ENCODE measurements around the gene RPS25. TPM values are rescaled to one million over a fixed set of nuclear protein-coding genes. Genes with fewer than 3 reads are reported as not detected.

The RPS25 gene
- total and polyA plus RNA-seq, 4 donors: 228 to 499 (median 385) TPM

DNA sequence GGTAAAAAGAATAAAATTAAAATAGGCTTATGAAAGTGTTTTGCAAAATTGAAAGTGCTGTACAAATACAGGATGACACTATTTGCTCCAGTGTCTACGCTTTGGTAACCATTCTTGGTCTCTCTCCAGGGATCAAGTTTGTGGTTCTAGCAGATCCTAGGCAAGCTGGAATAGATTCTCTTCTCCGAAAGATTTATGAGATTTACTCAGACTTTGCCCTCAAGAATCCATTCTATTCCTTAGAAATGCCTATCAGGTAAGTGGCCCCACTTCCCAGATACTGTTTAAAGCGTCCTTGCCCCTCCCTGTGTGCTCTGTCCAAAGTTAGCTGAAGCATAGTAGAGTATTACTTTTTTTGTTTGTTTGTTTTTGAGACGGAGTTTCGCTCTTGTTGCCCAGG is 3.5 kb upstream of the RPS25 start:
- peak overlapping the region; percentile 63 to 99 for H3K27ac ChIP-seq (ENCODE audit: low read depth in 1 of 2, low read length in 2 of 2)
- peaks cover 5 to 18% (median 15%) of the 10 kb centered on the region in 4 donors for H3K36me3 ChIP-seq (ENCODE audit: control insufficient read depth in 4 of 4, insufficient read depth in 3 of 4, low read depth in 1 of 4, low read length in 3 of 4)
- H3K9ac ChIP-seq (ENCODE audit: low read depth in 1 of 2, low read length in 2 of 2): peak overlapping the region; percentile 21 to 26
- H3K4me1 ChIP-seq (ENCODE audit: control insufficient read depth in 4 of 4, insufficient read depth in 4 of 4, low read length in 3 of 4): peaks cover 22 to 71% (median 62%) of the 10 kb centered on the region in 4 donors
- no peak overlapping the region for H3K4me3 ChIP-seq (ENCODE audit: low read depth in 1 of 3, low read length in 3 of 3)
- TF ChIP-seq, protein P1, sequence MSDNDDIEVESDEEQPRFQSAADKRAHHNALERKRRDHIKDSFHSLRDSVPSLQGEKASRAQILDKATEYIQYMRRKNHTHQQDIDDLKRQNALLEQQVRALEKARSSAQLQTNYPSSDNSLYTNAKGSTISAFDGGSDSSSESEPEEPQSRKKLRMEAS (IDR thresholded peaks at IDR 0.05): no peak
- TF ChIP-seq GABPA (IDR thresholded peaks at IDR 0.05 in 1 of 2, conservative IDR thresholded peaks at IDR 0.05 in 1 of 2): no peak
- no peak for TF ChIP-seq RXRA (IDR thresholded peaks at IDR 0.05)
- no peak for TF ChIP-seq HNF4G (IDR thresholded peaks at IDR 0.05)
- no peak for TF ChIP-seq FOXA1 (IDR thresholded peaks at IDR 0.05)
- TF ChIP-seq, protein P2, sequence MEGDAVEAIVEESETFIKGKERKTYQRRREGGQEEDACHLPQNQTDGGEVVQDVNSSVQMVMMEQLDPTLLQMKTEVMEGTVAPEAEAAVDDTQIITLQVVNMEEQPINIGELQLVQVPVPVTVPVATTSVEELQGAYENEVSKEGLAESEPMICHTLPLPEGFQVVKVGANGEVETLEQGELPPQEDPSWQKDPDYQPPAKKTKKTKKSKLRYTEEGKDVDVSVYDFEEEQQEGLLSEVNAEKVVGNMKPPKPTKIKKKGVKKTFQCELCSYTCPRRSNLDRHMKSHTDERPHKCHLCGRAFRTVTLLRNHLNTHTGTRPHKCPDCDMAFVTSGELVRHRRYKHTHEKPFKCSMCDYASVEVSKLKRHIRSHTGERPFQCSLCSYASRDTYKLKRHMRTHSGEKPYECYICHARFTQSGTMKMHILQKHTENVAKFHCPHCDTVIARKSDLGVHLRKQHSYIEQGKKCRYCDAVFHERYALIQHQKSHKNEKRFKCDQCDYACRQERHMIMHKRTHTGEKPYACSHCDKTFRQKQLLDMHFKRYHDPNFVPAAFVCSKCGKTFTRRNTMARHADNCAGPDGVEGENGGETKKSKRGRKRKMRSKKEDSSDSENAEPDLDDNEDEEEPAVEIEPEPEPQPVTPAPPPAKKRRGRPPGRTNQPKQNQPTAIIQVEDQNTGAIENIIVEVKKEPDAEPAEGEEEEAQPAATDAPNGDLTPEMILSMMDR (IDR thresholded peaks at IDR 0.05; ENCODE audit: low read depth, low read length, missing input control): no peak
- no peak for TF ChIP-seq JUND (IDR thresholded peaks at IDR 0.05)
- no peak for TF ChIP-seq YY1 (IDR thresholded peaks at IDR 0.05)
- TF ChIP-seq, protein P3, sequence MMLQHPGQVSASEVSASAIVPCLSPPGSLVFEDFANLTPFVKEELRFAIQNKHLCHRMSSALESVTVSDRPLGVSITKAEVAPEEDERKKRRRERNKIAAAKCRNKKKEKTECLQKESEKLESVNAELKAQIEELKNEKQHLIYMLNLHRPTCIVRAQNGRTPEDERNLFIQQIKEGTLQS (IDR thresholded peaks at IDR 0.05): no peak
- no peak for TF ChIP-seq SP1 (IDR thresholded peaks at IDR 0.05)
- TF ChIP-seq HNF4A (conservative IDR thresholded peaks at IDR 0.05): no peak
- TF ChIP-seq, protein P4, sequence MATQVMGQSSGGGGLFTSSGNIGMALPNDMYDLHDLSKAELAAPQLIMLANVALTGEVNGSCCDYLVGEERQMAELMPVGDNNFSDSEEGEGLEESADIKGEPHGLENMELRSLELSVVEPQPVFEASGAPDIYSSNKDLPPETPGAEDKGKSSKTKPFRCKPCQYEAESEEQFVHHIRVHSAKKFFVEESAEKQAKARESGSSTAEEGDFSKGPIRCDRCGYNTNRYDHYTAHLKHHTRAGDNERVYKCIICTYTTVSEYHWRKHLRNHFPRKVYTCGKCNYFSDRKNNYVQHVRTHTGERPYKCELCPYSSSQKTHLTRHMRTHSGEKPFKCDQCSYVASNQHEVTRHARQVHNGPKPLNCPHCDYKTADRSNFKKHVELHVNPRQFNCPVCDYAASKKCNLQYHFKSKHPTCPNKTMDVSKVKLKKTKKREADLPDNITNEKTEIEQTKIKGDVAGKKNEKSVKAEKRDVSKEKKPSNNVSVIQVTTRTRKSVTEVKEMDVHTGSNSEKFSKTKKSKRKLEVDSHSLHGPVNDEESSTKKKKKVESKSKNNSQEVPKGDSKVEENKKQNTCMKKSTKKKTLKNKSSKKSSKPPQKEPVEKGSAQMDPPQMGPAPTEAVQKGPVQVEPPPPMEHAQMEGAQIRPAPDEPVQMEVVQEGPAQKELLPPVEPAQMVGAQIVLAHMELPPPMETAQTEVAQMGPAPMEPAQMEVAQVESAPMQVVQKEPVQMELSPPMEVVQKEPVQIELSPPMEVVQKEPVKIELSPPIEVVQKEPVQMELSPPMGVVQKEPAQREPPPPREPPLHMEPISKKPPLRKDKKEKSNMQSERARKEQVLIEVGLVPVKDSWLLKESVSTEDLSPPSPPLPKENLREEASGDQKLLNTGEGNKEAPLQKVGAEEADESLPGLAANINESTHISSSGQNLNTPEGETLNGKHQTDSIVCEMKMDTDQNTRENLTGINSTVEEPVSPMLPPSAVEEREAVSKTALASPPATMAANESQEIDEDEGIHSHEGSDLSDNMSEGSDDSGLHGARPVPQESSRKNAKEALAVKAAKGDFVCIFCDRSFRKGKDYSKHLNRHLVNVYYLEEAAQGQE (IDR thresholded peaks at IDR 0.05): no peak
- TF ChIP-seq EGR1 (IDR thresholded peaks at IDR 0.05; ENCODE audit: low read depth in 2 of 2): no peak
- no peaks in the 10 kb centered on the region for H3K9me3 ChIP-seq (ENCODE audit: control insufficient read depth in 4 of 4, low read length in 3 of 4)
- no peak for DNase-seq (ENCODE audit: low spot score)
- no peaks in the 10 kb centered on the region for H3K27me3 ChIP-seq (ENCODE audit: control insufficient read depth in 4 of 4, insufficient read depth in 4 of 4, low read length in 3 of 4)
- 29% methylated on average over 5 of the region's 5 CpGs for WGBS

DNA sequence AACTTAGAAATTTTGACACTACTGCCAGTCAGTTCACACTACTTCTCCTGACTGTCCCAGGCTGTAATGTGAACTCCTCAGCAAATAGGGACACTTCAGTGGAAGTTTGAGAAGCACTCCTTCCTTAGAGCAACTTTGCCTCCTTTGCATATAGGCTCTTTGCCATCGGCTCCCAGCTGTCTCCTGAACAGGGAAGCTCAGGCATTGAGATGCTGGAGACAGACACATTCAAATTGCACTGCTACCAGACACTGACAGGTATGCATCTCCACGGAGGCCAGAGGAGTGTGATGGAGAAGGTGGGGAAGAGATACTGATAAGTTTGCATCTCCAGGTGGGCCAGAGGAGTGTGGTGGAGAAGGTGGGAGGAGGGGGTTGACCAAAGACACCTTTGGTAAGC is 1.9 kb upstream of the RPS25 start:
- Histone ChIP-seq H3K4me1 (ENCODE audit: control insufficient read depth in 4 of 4, insufficient read depth in 4 of 4, low read length in 3 of 4) (peaks cover 17 to 65% (median 55%) of the 10 kb centered on the region in 4 donors), H3K27ac (ENCODE audit: low read depth in 1 of 2, low read length in 2 of 2) (peak overlapping the region; percentile 98 to 99), H3K27me3 (ENCODE audit: control insufficient read depth in 4 of 4, insufficient read depth in 4 of 4, low read length in 3 of 4) (no peaks in the 10 kb centered on the region), H3K9ac (ENCODE audit: low read depth in 1 of 2, low read length in 2 of 2) (peak overlapping the region; percentile 45 to 54), H3K4me3 (ENCODE audit: low read depth in 1 of 3, low read length in 3 of 3) (peak overlapping the region; percentile 73 to 98 (median 92)), H3K9me3 (ENCODE audit: control insufficient read depth in 4 of 4, low read length in 3 of 4) (no peaks in the 10 kb centered on the region), H3K36me3 (ENCODE audit: control insufficient read depth in 4 of 4, insufficient read depth in 3 of 4, low read depth in 1 of 4, low read length in 3 of 4) (peaks cover 3 to 27% (median 21%) of the 10 kb centered on the region in 4 donors)
- no peak for DNase-seq (ENCODE audit: low spot score)
- 16% methylated on average over 2 of the region's 2 CpGs for WGBS
- TF ChIP-seq FOXA2 (IDR thresholded peaks at IDR 0.05): no peak
- TF ChIP-seq, protein P4 (IDR thresholded peaks at IDR 0.05): no peak
- no peak for TF ChIP-seq YY1 (IDR thresholded peaks at IDR 0.05)
- no peak for TF ChIP-seq FOXA1 (IDR thresholded peaks at IDR 0.05)
- TF ChIP-seq RAD21 (IDR thresholded peaks at IDR 0.05): no peak
- no peak for TF ChIP-seq GABPA (IDR thresholded peaks at IDR 0.05 in 1 of 2, conservative IDR thresholded peaks at IDR 0.05 in 1 of 2)
- TF ChIP-seq, protein P3 (IDR thresholded peaks at IDR 0.05): no peak
- no peak for TF ChIP-seq TAF1 (conservative IDR thresholded peaks at IDR 0.05)
- TF ChIP-seq SP1 (IDR thresholded peaks at IDR 0.05): no peak
- TF ChIP-seq HNF4G (IDR thresholded peaks at IDR 0.05): no peak
- TF ChIP-seq NR2F2 (IDR thresholded peaks at IDR 0.05): no peak
- TF ChIP-seq, protein P2 (IDR thresholded peaks at IDR 0.05; ENCODE audit: low read depth, low read length, missing input control): no peak
